ENCODE results near the gene PDZRN3.

GRCh38 chr3:73573204-73573603, 51.5 kb downstream of the PDZRN3 start:
- TF ChIP-seq CTCF (IDR thresholded peaks at IDR 0.05) (no peak), POLR2A (IDR thresholded peaks at IDR 0.05) (no peak)

Data from Peyer's patch (tissue), 4 donors.